ENCODE data around the gene ROCK2.

The ROCK2 gene

DNA sequence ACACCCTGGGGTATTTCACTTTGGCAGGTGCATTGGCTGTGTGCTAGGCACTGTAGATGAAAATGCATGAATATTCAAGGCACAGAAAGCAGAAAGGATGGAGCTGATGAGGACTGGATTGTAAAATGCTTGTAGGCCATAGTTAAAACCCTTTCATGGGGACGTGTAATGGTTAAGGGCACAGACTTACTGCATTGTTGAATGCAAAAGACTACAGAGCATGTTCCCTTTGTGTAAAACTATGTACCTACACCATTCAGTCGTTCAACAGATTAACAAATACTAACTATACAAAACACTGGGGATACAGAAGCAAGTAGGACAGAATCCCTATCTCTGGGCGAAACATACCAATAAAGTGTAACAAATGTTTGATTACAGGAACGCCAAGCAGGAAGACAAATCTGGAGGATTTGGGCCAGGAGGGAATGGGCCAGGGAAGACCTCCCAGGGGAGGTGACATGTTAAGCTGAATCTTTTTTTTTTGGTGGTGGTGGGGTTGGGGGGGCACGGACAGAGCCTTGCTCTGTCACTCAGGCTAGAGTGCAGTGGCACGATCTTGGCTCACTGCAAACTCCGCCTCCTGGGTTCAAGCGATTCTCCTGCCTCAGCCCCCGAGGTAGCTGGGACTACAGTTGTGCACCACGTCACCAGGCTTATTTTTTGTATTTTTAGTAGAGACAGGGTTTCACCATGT, 19.6 kb upstream of the ROCK2 start:
- TF ChIP-seq, protein P1, sequence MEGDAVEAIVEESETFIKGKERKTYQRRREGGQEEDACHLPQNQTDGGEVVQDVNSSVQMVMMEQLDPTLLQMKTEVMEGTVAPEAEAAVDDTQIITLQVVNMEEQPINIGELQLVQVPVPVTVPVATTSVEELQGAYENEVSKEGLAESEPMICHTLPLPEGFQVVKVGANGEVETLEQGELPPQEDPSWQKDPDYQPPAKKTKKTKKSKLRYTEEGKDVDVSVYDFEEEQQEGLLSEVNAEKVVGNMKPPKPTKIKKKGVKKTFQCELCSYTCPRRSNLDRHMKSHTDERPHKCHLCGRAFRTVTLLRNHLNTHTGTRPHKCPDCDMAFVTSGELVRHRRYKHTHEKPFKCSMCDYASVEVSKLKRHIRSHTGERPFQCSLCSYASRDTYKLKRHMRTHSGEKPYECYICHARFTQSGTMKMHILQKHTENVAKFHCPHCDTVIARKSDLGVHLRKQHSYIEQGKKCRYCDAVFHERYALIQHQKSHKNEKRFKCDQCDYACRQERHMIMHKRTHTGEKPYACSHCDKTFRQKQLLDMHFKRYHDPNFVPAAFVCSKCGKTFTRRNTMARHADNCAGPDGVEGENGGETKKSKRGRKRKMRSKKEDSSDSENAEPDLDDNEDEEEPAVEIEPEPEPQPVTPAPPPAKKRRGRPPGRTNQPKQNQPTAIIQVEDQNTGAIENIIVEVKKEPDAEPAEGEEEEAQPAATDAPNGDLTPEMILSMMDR (IDR thresholded peaks at IDR 0.05), result no peak
- no peak for TF ChIP-seq ZFX (IDR thresholded peaks at IDR 0.05; ENCODE audit: borderline replicate concordance)
- H3K27ac ChIP-seq, result no peak overlapping the region

DNA sequence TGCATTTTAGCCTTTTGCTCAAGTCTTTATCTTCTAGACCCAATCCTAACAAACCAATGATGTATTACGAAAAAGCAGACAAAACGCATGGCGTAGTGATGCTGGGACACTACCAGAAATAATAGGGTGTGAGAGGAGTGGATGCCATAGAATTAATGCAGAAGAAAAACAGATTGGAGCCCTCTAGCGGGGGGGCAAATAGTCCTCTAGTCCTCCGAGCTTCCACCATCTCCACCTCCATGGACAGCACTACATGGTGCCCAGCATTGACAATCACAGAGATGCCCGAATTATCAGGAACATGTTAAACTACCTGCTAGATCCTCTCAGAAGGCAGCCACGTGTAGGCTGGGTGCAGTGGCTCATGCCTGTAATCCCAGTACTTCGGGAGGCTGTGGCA, 15.4 kb upstream of the ROCK2 start:
- no peak overlapping the region for H3K27ac ChIP-seq
- TF ChIP-seq, protein P1 (IDR thresholded peaks at IDR 0.05), result no peak
- no peak for TF ChIP-seq ZFX (IDR thresholded peaks at IDR 0.05; ENCODE audit: borderline replicate concordance)

DNA sequence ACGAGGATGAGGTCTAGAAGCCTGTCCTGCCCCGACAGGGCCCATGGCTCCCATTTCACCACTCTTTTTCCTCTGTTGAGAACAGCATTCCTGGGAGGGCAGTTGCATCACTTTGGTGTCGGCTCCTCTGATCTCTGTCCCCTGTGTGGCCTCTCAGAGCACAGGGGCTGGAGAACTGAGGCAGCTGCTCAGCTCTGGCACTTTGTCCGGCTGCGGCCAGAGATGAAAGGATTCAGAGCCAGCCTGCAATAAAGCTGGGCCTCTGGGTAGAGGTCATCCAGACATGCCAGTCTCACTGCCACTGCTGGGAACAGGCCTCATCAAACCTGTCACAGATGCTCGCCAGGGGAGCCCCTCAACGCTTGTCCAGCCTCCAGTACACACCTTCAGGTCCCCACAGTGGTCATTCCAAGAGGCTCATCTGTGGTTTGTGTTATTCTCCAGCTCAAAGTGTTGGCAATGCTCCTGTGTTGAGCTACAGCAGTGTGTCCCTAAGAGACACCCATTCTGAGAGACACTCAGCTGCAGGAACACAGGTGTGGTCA, 13.1 kb upstream of the ROCK2 start:
- H3K27ac ChIP-seq, result no peak overlapping the region
- TF ChIP-seq, protein P1 (IDR thresholded peaks at IDR 0.05), result no peak
- TF ChIP-seq ZFX (IDR thresholded peaks at IDR 0.05; ENCODE audit: borderline replicate concordance), result no peak

DNA sequence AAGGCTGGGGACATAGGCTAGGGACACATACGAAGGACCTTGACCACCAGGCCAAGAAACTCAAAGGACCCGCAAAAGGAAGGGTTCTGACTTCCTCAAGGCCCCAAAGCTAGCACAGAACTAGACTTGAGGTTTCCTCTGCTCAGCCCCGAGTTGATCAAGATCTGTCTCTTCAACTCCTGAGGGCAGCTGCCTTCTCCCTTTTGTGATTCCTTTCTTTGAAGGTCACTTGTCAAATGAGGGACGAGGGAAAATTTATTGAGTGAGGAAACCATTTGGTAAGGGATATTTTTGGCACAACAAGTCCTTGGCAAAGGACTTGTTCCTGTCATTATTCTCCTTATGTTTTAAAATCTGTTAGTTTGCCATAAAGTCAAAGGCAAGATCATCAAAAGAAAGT, 12.3 kb upstream of the ROCK2 start:
- no peak for TF ChIP-seq ZFX (IDR thresholded peaks at IDR 0.05; ENCODE audit: borderline replicate concordance)
- TF ChIP-seq, protein P1 (IDR thresholded peaks at IDR 0.05), result no peak
- no peak overlapping the region for H3K27ac ChIP-seq

DNA sequence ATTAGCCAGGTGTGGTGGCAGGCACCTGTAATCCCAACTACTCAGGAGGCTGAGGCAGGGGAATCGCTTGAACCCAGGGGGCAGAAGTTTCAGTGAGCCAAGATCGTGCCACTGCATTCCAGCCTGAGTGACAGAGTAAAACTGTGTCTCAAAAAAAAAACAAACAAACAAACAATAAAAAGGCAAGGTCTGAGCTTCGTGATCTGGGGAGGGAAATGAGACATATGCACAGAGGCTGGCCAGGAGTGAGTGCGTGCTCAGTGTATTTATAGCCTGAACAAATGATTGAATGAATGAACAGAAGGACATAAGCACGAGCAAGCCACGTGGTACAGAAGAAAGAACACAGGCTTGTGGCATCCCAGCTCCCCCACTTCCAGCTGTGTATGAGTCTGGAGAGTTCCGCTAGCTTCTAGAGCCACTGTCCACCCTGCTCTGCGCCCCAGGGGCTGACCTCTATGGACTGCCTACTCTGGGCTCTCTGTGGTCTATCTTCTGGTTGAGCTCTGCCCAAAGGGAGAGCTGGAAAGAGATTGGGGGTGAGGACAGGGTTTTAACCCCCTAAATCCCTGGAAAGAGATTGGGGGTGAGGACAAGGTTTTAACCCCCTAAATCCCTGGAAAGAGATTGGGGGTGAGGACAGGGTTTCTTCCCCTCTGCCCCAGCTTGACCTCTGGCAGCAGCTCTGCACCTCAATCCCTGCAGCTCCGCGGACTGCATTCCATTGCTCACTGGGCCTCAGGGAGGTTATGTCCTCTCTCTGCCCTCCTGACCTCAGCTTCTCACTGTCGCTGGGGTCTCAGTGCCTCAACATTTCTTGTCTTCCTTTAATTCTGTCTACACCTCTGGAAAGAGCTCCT, 11.0 kb upstream of the ROCK2 start:
- H3K27ac ChIP-seq, result no peak overlapping the region
- TF ChIP-seq, protein P1 (IDR thresholded peaks at IDR 0.05), result no peak
- no peak for TF ChIP-seq ZFX (IDR thresholded peaks at IDR 0.05; ENCODE audit: borderline replicate concordance)

DNA sequence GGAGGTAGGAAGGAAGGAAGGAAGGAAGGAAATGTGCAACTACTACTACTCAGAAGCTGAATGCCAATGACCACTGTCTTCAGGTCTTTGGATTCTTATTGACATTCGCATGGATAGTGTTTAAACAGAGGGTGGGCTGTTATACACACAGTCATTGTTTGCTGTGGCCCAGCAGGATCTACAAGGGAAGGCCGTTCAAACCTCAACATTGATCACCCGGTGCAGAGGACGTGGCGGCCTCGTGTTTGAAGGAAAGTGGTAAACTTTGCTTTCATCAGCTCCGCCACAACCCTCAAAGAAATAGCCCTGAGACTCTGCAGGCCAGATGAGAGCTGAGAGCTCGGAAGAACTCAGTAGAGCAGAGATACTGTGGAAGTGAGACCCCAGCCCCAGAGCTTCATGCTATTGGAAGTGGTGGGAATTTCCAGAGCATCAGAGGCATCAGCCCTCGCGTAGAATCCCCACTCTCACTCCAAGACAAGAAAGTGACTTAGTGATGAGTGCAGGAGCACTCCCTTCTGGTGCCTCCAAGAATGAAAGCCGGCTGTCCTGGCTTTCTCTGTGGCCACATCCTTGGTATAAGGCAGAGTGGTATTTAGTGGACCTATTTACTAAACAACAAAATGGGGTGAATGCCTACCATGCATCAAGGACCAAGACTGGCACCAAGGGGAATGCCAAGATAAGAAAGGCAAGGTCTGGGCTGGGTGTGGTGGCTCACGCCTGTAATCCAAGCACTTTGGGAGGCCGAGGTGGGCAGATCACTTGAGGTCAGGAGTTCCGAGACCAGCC, 10.1 kb upstream of the ROCK2 start:
- TF ChIP-seq, protein P1 (IDR thresholded peaks at IDR 0.05), result no peak
- TF ChIP-seq ZFX (IDR thresholded peaks at IDR 0.05; ENCODE audit: borderline replicate concordance), result no peak
- no peak overlapping the region for H3K27ac ChIP-seq
